Measurements from ENCODE around the gene AFAP1. TPM values are rescaled to one million over a fixed set of nuclear protein-coding genes. Genes with fewer than 3 reads are reported as not detected.

Gene AFAP1
- total RNA-seq, 1 experiment from 2014 or later: 13.9 TPM

DNA sequence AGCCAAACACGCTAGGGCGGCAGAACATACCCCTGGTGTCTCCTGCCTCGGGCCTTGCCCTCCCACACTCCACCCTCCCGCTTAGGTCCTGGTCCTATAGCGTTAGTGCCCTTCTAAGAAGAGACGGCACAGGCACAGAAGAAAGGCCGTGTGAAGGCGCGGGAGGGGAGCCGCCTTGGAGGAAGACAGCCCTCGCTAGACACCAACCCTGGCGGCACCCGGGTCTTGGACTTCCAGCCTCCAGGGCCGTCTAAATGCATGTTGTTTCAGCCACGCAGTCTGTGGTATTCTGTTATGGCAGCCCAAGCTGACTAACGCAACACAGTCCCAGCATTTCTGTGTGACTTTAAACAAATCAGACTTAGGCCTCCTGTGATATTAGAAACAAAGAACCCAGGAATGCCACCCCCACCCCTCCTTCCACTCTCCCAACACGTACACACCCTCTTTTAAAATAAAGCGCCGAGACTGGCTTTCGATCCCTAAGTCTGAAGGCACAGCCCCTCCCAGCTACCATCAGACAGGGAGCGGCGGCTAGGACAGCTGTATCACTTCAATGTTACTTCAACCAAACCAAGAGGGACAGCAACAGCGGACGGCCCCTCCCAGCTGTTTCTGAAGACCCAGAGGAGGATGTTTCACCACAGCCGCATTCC, 128.0 kb downstream of the AFAP1 start:
- Histone ChIP-seq H3K4me1 (peaks cover 49% of the 10 kb centered on the region), H3K36me3 (peaks cover 9% of the 10 kb centered on the region; the same call in 1 of the 2 replicates), H3K9me3 (replicated peaks) (no peaks in the 10 kb centered on the region), H3K4me3 (peak overlapping the region; percentile 48), H3K27ac (peak overlapping the region; percentile 96), H3K27me3 (no peaks in the 10 kb centered on the region)
- DNase-seq: peak; percentile 97

- no peak for DNase-seq
- Histone ChIP-seq H3K27ac (peak overlapping the region; percentile 96), H3K36me3 (peaks cover 8% of the 10 kb centered on the region; the same call in 1 of the 2 replicates), H3K4me3 (peak overlapping the region; percentile 48), H3K9me3 (replicated peaks) (no peaks in the 10 kb centered on the region), H3K27me3 (no peaks in the 10 kb centered on the region), H3K4me1 (peaks cover 55% of the 10 kb centered on the region)
Measured at GRCh38 chr4:7810783-7811535, 128.7 kb downstream of the AFAP1 start.

DNA sequence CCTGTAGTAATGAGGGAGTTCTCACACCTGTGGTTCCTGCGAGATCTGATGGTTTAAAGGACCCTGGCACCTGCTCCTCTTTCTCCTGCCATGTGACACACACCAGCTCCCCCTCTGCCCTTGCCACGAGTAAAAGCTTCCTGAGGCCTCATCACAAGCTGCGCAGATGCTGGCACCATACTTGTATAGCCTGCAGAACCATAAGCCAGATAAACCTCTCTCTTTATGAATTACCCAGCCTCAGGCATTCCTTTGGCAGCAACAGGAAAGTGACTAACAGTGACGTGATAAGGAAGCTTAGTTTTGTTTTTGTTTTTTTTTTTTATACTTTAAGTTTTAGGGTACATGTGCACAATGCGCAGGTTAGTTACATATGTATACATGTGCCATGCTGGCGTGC, 130.9 kb downstream of the AFAP1 start:
- no peaks in the 10 kb centered on the region for H3K9me3 ChIP-seq (replicated peaks)
- H3K4me3 ChIP-seq: no peak overlapping the region
- H3K36me3 ChIP-seq: 0 out of 2 replicates have a peak, but pooled peaks cover 5% of the 10 kb centered on the region
- H3K27ac ChIP-seq: no peak overlapping the region
- no peak for DNase-seq
- H3K27me3 ChIP-seq: no peaks in the 10 kb centered on the region
- peaks cover 69% of the 10 kb centered on the region for H3K4me1 ChIP-seq

DNA sequence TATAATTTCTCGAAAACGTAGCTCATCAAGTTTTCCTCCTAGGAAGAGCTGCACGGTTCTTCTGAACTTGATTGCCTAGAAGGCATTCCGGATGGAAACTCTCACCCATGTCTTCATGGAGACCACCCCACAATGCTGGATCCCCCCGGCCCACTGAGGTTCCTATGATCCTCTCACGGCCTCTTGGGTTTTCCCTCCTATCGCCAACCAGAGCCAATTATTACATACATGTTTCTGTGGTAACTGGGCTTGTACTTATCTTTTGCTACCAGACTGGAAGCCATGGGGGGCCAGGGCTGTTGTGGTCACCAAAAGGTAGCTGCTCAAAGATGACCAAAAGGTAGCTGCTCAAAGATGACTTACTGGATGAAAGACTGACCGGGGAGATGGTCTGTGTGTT, 131.5 kb downstream of the AFAP1 start:
- DNase-seq: no peak
- H3K4me1 ChIP-seq: peaks cover 63% of the 10 kb centered on the region
- no peak overlapping the region for H3K4me3 ChIP-seq
- no peak overlapping the region for H3K27ac ChIP-seq
- no peaks in the 10 kb centered on the region for H3K9me3 ChIP-seq (replicated peaks)
- no peaks in the 10 kb centered on the region for H3K27me3 ChIP-seq
- H3K36me3 ChIP-seq: no peaks in the 10 kb centered on the region

GRCh38 chr4:7807351-7807921, 132.2 kb downstream of the AFAP1 start:
- Histone ChIP-seq H3K9me3 (replicated peaks) (no peaks in the 10 kb centered on the region), H3K4me1 (peaks cover 56% of the 10 kb centered on the region), H3K36me3 (no peaks in the 10 kb centered on the region), H3K27me3 (no peaks in the 10 kb centered on the region), H3K4me3 (no peak overlapping the region), H3K27ac (peak overlapping the region; percentile 84)
- DNase-seq: peak; percentile 14 to 37

DNA sequence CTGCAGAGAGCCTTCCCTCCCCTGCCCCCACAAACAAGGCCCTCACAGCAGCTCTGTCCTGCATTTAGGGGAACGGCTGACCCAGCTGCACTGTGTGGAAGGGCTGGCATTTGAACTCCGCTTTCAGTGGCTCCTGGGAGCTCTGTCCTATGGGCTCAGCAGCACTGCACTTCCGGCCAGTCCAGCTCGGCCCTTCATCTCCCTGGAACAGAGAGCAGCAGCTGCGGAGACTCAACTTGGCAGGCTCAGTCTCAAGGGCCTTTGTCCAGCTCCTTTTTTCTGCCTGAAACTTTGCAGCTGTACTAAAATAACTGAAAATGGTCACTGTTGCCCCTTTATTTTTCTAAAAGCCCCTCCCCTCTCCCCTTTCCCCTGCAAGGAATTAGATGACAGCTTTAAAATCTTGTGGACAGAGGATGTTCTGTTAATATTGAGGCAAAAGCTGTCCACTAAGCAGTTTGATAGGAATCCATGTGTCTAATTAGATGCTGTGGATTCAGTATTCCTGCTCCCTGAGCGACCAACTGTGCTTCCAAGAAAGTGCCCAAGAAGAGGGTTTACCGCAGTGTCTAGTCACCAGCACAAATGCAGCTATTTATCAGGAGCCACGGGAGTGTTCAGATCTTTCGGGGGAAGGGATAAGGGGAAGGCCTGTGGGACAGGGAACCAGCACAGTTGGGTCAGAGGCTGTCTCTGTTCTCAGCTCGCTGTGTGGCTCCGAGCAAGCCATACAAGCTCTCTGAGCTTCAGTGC, 133.1 kb downstream of the AFAP1 start:
- Histone ChIP-seq H3K27me3 (no peaks in the 10 kb centered on the region), H3K36me3 (no peaks in the 10 kb centered on the region), H3K9me3 (replicated peaks) (no peaks in the 10 kb centered on the region), H3K4me3 (no peak overlapping the region), H3K27ac (peak overlapping the region; percentile 84), H3K4me1 (peaks cover 51% of the 10 kb centered on the region)
- DNase-seq: peak; percentile 91 to 92

- peaks cover under 1% of the 10 kb centered on the region; the same call in 1 of the 2 replicates for H3K36me3 ChIP-seq
- DNase-seq: peak; percentile 61 to 71
Measured at GRCh38 chr4:7805533-7806337, 133.9 kb downstream of the AFAP1 start.

DNA sequence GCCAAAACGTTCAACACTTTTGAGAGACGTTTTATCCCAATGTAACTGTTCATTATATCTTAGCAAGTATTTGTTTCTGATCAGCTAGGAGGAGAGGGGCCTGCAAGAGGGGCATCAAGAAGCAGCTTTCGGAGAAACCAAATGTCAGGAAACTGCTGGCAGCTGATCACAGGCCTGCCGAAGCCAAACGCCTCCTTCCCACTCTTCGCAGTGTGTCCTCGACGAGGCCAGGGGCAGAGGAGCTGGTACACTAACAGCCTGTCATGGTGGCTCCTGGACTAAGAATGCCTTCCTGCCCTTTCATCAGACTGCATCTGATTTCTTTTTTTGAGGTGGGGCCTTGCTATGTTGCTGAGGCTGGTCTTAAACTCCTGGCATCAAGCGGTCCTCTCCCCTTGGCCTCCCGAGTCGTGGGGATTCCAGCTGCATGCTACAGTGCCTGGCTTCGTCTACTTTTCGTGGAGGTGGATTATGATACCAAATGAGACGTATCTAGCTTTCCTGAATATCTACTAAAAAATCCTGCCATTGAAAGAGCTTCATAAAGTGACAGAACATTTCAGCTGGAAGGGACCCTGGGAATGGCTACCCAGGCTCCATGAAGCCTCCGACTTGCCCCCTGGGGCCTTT, 134.8 kb downstream of the AFAP1 start:
- peaks cover 6% of the 10 kb centered on the region for H3K36me3 ChIP-seq
- H3K4me1 ChIP-seq: peaks cover 39% of the 10 kb centered on the region
- no peak for DNase-seq

More at GRCh38 chr4:7805533-7806337, 133.9 kb downstream of the AFAP1 start:
- Histone ChIP-seq H3K4me1 (peaks cover 44% of the 10 kb centered on the region), H3K27me3 (no peaks in the 10 kb centered on the region), H3K9me3 (replicated peaks) (no peaks in the 10 kb centered on the region), H3K4me3 (no peak overlapping the region), H3K27ac (peak overlapping the region; percentile 84)

DNA sequence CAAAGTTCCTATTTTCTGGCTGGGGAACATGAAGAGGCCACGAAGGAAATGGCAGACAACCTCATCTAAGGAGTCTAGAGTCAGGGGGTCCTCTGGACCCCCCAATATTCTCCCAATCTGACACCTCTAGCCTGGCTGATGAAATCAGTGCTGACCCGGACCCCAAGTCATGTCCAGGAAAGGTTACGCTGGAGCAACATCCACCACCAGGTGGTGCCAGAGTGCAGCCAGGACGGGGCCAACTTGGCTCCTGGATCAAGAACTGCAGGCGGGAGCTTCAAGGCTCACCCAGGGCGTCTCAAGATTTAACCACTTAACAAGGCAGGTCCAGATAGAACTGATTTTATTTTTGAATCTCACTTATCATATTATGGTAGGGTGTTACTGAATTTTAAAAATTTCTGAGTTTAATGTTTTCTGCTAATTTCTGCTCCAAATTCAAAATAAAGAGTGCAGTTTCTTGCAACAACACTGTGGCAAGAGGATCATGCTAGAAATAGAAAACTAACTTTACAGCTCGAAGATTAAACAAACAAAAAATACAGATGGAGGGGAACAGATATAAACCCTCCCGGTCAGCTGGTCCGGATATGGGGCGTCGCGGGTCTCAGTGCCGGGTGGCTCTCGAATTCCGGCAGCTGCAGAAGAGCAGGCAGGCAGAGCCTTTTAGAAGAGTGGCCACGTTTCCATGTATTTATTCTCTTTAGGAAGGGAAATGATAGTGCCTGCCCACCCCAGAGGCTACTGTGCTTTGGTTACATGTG, 135.5 kb downstream of the AFAP1 start:
- Histone ChIP-seq H3K27ac (peak overlapping the region; percentile 84; the same call in 1 of the 2 replicates), H3K36me3 (peaks cover 8% of the 10 kb centered on the region), H3K27me3 (no peaks in the 10 kb centered on the region), H3K9me3 (replicated peaks) (no peaks in the 10 kb centered on the region), H3K4me1 (peaks cover 39% of the 10 kb centered on the region), H3K4me3 (no peak overlapping the region)
- peak; percentile 82 to 91 for DNase-seq

More for the DNA sequence above, 134.8 kb downstream of the AFAP1 start:
- Histone ChIP-seq H3K27ac (peak overlapping the region; percentile 84; the same call in 1 of the 2 replicates), H3K27me3 (no peaks in the 10 kb centered on the region), H3K9me3 (replicated peaks) (no peaks in the 10 kb centered on the region), H3K4me3 (no peak overlapping the region)

- H3K27ac ChIP-seq: no peak overlapping the region
- H3K4me1 ChIP-seq: peaks cover 39% of the 10 kb centered on the region
- DNase-seq: no peak
- H3K9me3 ChIP-seq (replicated peaks): no peaks in the 10 kb centered on the region
- no peak overlapping the region for H3K4me3 ChIP-seq
- peaks cover 14% of the 10 kb centered on the region for H3K36me3 ChIP-seq
- H3K27me3 ChIP-seq: no peaks in the 10 kb centered on the region
Measured at GRCh38 chr4:7803371-7803770, 136.3 kb downstream of the AFAP1 start.

DNA sequence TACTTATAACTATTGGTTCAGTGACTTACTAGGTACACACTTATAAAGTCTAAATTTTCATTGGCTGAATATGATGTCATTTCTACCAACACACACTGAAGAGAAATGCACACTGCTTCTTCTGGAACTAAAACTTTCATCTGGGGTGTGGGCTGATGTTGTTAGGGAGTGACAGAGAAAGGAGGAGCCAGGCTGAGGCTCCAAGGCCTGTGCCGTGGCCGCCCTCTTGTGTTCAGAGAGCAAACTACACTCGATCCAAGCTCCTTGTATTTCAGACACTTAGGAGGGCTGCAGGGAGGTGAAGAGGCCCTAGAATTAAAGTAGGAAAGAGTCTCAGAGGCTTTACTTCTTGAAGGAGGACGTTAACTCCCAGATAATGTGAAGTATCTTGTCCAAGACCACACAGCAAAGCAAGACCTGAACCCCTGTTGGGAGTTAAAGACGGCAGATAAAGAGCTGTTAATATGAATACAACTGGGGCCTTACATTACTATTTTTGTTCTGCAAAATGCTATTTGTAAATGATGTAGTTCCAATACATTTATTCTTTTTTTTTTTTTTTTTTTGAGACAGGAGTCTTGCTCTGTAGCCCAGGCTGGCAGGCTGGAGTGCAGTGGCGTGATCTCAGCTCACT, 137.5 kb downstream of the AFAP1 start:
- Histone ChIP-seq H3K4me1 (peaks cover 30% of the 10 kb centered on the region), H3K9me3 (replicated peaks) (no peaks in the 10 kb centered on the region), H3K27ac (no peak overlapping the region), H3K27me3 (no peaks in the 10 kb centered on the region), H3K4me3 (no peak overlapping the region), H3K36me3 (peaks cover 17% of the 10 kb centered on the region)
- peak; percentile 77 to 93 for DNase-seq

GRCh38 chr4:7801641-7802040, 138.0 kb downstream of the AFAP1 start:
- no peak for DNase-seq
- Histone ChIP-seq H3K36me3 (peaks cover 17% of the 10 kb centered on the region), H3K4me1 (peaks cover 24% of the 10 kb centered on the region), H3K4me3 (no peak overlapping the region), H3K9me3 (replicated peaks) (no peaks in the 10 kb centered on the region), H3K27ac (no peak overlapping the region), H3K27me3 (no peaks in the 10 kb centered on the region)

DNA sequence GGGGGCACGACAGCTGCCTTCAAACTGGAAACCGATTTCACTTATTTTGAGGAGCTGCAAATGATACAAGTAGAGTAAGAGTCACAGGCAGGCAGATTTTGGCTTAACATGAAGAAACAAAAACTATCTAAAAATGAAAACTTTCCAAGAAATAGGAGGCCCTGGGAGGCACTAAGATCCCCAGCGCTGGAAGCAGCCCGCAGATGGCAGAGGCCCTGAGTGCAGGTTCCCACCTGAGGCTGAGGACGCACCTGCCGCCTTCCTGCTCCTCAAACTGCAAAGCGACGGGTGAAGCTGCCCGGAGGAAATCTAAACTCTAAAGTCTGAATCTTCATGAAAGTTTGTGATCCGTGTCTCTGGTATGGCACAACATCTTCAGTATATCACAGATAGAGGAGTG, 138.7 kb downstream of the AFAP1 start:
- H3K27me3 ChIP-seq: no peaks in the 10 kb centered on the region
- H3K4me1 ChIP-seq: peaks cover 19% of the 10 kb centered on the region
- no peak overlapping the region for H3K4me3 ChIP-seq
- no peaks in the 10 kb centered on the region for H3K9me3 ChIP-seq (replicated peaks)
- no peak overlapping the region for H3K27ac ChIP-seq
- peaks cover 19% of the 10 kb centered on the region for H3K36me3 ChIP-seq
- no peak for DNase-seq

Measured in SJCRH30 (cell line).